Measurements from ENCODE around the gene PPP6R1. TPM values are rescaled to one million over a fixed set of nuclear protein-coding genes. Genes with fewer than 3 reads are reported as not detected.

PPP6R1 gene
- total RNA-seq, 1 donor from 2014 or later: 30.4 TPM

DNA sequence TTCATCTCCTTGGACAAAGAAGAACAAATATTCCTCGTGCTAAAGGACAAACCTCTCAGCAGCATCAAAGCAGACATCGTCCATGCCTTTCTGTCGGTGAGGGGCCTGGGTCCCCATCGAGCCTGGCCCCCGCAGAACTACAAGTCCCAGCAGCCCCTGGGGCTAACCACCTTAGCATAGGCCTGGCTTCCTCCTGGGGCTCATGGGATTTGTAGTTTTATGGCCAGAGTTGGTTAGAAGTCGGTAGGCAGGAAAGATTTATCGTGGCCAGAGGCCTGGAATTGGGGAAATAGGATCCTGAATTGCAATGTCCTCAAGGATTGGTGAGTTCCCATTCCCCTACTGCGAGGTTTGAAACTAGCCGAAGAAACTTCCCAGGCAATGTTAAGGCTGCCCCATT, 46.7 kb upstream of the PPP6R1 start:
- no peak for DNase-seq (ENCODE audit: extremely low spot score in 2 of 2)
- TF ChIP-seq POLR2AphosphoS5 (IDR thresholded peaks at IDR 0.05; ENCODE audit: insufficient read depth in 1 of 2, low read depth in 1 of 2) (no peak), POLR2A (IDR thresholded peaks at IDR 0.05) (no peak), CTCF (IDR thresholded peaks at IDR 0.05) (no peak)
- no peaks in the 10 kb centered on the region for H3K9me3 ChIP-seq
- intact Hi-C loops (cut with DNase I): loop anchor here (10.0 kb wide), 2 partner anchors 69 to 199 kb away; partner anchors contain the start of genes IL11 and TMEM190
- H3K27me3 ChIP-seq: no peaks in the 10 kb centered on the region
- peaks cover 6% of the 10 kb centered on the region for H3K4me1 ChIP-seq
- H3K36me3 ChIP-seq: no peaks in the 10 kb centered on the region
- H3K27ac ChIP-seq: no peak overlapping the region
- no peak overlapping the region for H3K4me3 ChIP-seq

- peaks cover 6% of the 10 kb centered on the region for H3K4me1 ChIP-seq
- H3K36me3 ChIP-seq: no peaks in the 10 kb centered on the region
- no peak overlapping the region for H3K4me3 ChIP-seq
- no peak for DNase-seq (ENCODE audit: extremely low spot score in 2 of 2)
- H3K27me3 ChIP-seq: no peaks in the 10 kb centered on the region
- no peaks in the 10 kb centered on the region for H3K9me3 ChIP-seq
- H3K27ac ChIP-seq: no peak overlapping the region
- TF ChIP-seq POLR2AphosphoS5 (IDR thresholded peaks at IDR 0.05; ENCODE audit: insufficient read depth in 1 of 2, low read depth in 1 of 2) (no peak), CTCF (IDR thresholded peaks at IDR 0.05) (no peak), POLR2A (IDR thresholded peaks at IDR 0.05) (no peak)
- intact Hi-C loops (cut with DNase I): loop anchor here (10.0 kb wide), 2 partner anchors 70 to 200 kb away; partner anchors contain the start of genes IL11 and TMEM190
These were observed 46.2 kb upstream of the PPP6R1 start for GRCh38 chr19:55304980-55305379.

DNA sequence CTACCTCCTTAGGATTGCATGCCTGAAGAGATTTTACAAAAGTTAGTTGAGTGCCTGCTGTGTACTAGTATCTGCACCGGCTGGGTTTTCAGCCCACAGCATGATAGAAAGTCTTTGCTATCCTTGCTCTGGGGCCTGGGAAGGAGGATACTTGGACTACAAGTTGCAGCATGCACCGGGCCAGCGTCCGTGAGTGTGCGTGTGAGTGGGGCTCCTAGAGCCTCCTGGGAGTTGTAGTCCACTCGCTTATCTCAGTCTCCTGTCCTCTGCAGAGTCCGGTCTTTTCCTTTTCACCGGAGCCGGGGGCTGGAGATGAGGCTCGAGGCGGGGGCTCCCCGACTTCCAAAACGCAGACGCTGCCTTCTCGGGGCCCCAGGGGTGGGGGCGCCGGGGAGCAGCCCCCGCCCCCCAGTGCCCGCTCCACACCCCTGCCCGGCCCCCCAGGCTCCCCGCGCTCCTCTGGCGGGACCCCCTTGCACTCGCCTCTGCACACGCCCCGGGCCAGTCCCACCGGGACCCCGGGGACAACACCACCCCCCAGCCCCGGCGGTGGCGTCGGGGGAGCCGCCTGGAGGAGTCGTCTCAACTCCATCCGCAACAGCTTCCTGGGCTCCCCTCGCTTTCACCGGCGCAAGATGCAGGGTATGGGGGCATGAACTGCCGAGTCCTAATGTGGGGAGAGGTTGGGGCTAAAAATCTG, 45.6 kb upstream of the PPP6R1 start:
- H3K27me3 ChIP-seq: no peaks in the 10 kb centered on the region
- no peaks in the 10 kb centered on the region for H3K36me3 ChIP-seq
- intact Hi-C loops (cut with DNase I): loop anchor here (10.0 kb wide), 2 partner anchors 70 to 200 kb away; partner anchors contain the start of genes IL11 and TMEM190
- H3K4me1 ChIP-seq: peaks cover 6% of the 10 kb centered on the region
- H3K4me3 ChIP-seq: no peak overlapping the region
- no peak for DNase-seq (ENCODE audit: extremely low spot score in 2 of 2)
- no peak for TF ChIP-seq POLR2AphosphoS5 (IDR thresholded peaks at IDR 0.05; ENCODE audit: insufficient read depth in 1 of 2, low read depth in 1 of 2)
- no peaks in the 10 kb centered on the region for H3K9me3 ChIP-seq
- H3K27ac ChIP-seq: no peak overlapping the region

- peaks cover 6% of the 10 kb centered on the region for H3K4me1 ChIP-seq
- H3K9me3 ChIP-seq: no peaks in the 10 kb centered on the region
- intact Hi-C loops (cut with DNase I): loop anchor here (10.0 kb wide), 2 partner anchors 71 to 201 kb away; partner anchors contain the start of genes IL11 and TMEM190
- no peaks in the 10 kb centered on the region for H3K27me3 ChIP-seq
- H3K36me3 ChIP-seq: no peaks in the 10 kb centered on the region
- H3K4me3 ChIP-seq: no peak overlapping the region
- H3K27ac ChIP-seq: no peak overlapping the region
- no peak for DNase-seq (ENCODE audit: extremely low spot score in 2 of 2)
- TF ChIP-seq POLR2A (IDR thresholded peaks at IDR 0.05) (no peak), CTCF (IDR thresholded peaks at IDR 0.05) (no peak), POLR2AphosphoS5 (IDR thresholded peaks at IDR 0.05; ENCODE audit: insufficient read depth in 1 of 2, low read depth in 1 of 2) (no peak)
These were observed 44.7 kb upstream of the PPP6R1 start for GRCh38 chr19:55303477-55303876.

DNA sequence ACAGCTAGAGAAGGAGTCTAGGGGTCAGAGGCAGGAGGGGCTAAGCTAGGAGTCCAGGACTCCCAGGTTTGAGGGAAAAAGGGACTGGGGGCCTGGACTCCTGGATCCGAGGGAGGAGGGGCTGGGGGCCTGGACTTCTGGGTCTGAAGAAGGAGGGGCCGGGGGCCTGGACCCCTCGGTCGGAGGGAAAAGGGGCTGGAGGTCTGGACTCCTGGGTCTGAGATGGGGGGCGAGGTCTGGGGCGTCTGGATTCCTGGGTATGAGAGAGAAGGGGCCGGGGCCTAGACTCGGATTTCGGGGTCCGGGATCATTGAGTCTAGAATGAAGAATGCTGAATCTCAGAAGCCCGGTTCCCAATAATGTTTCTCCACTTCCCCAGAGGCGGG, 43.5 kb upstream of the PPP6R1 start:
- H3K9me3 ChIP-seq: no peaks in the 10 kb centered on the region
- H3K27me3 ChIP-seq: no peaks in the 10 kb centered on the region
- peak overlapping the region in 1 of 2 donors; percentile 5 for H3K4me3 ChIP-seq
- TF ChIP-seq CTCF (IDR thresholded peaks at IDR 0.05) (no peak), POLR2A (IDR thresholded peaks at IDR 0.05) (no peak), POLR2AphosphoS5 (IDR thresholded peaks at IDR 0.05; ENCODE audit: insufficient read depth in 1 of 2, low read depth in 1 of 2) (no peak)
- intact Hi-C loops (cut with DNase I): loop anchor here (10.0 kb wide), 2 partner anchors 72 to 202 kb away; partner anchors contain the start of genes IL11 and TMEM190
- no peak for DNase-seq (ENCODE audit: extremely low spot score in 2 of 2)
- H3K27ac ChIP-seq: no peak overlapping the region
- no peaks in the 10 kb centered on the region for H3K36me3 ChIP-seq
- H3K4me1 ChIP-seq: peaks cover 6% of the 10 kb centered on the region

Measured in vagina (tissue), 2 donors.